Right lobe of liver (tissue), 6 donors: ENCODE results near the gene ANP32B. TPM values are rescaled to one million over a fixed set of nuclear protein-coding genes. Genes with fewer than 3 reads are reported as not detected.

Source experiments
- ATAC-seq, 4 donors: fragments of 200-7000 bp; cut with Tn5 transposase; one replicate each; pipeline ENCODE4 v1.9.1; 2020; ENCODE audit warnings: mild to moderate bottlenecking in 4 of 4, moderate library complexity in 4 of 4
- DNase-seq, 3 donors: peaks; one replicate each; pipeline ENCODE4 v3.0.0-alpha.2; 2020
- H3K27ac ChIP-seq, 3 donors: fragments of 200-600 bp; one replicate each; pipeline ENCODE4 v1.8.0; 2022
- H3K27me3 ChIP-seq, 2 donors: fragments of 200-600 bp; one replicate each; pipeline ENCODE4 v1.8.0; 2022
- H3K36me3 ChIP-seq, 4 donors: fragments of 200-600 bp; sonication (generic) in 1 of 4; one replicate each; pipeline versions ENCODE4 v1.5.1 to v1.8.0; 2017 to 2022; ENCODE audit warnings: control low read depth in 1 of 4
- H3K4me1 ChIP-seq, 4 donors: fragments of 200-600 bp; sonication (generic) in 1 of 4; one replicate each; pipeline versions ENCODE4 v1.5.1 to v1.8.0; 2017 to 2022; ENCODE audit warnings: control low read depth in 1 of 4
- H3K4me3 ChIP-seq, 3 donors: fragments of 200-600 bp; one replicate each; pipeline ENCODE4 v1.8.0; 2022
- H3K9me3 ChIP-seq, 4 donors: fragments of 200-600 bp; sonication (generic) in 1 of 4; one replicate each; pipeline versions ENCODE4 v1.5.1 to v1.8.0; 2017 to 2022; ENCODE audit warnings: control low read depth in 1 of 4
- POLR2A ChIP-seq: fragments of 450-650 bp; IDR thresholded peaks from one replicate; pipeline ENCODE4 v1.6.1; 2017; ENCODE audit warnings: antibody characterized with exemption, mild to moderate bottlenecking
- WGBS: methylation state at CpG from one replicate; pipeline ENCODE4 v1.1.6; 2018; ENCODE audit warnings: low coverage, low lambda C conversion rate; ENCODE audit not compliant: insufficient coverage; ENCODE audit errors: missing lambda C conversion rate; 5-methylcytosine and 5-hydroxymethylcytosine counted together
- intact Hi-C, 2 donors: fragments of 100-400 bp; cut with DNase I; formaldehyde crosslinking; loops; one replicate each; pipeline versions ENCODE4 v1.11.2 to v1.14.1; 2022
- total RNA-seq, 6 experiments: library from RNA; depleted of rRNA in 2 of 6; stranded (reverse); fragments of >200 nt in 2 of 6; fragmentation: NEBNext Ultra II Directional in 3 of 6; extraction: Animal tissue kit (Norgen Biotek cat#: 25700) in 3 of 6; gene quantifications; one replicate each; pipeline versions ENCODE4 v1.1.0 to v1.2.4, GENCODE V29; 2016 to 2023
- TF ChIP-seq, protein P1 (sequence below), 4 donors: fragments of 200-600 bp in 3 of 4; fragments of 450-650 bp in 1 of 4; IDR thresholded peaks; one replicate each; pipeline versions ENCODE4 v1.5.1 to v1.8.0; 2016 to 2022; ENCODE audit warnings: antibody characterized with exemption in 4 of 4, mild to moderate bottlenecking in 2 of 4
- donor health status: DM: no; HTN: yes; CAD: no.
- donor health status: DM: no; HTN: no; CAD: no.
- donor health status: DM: no; HTN: no; CAD: no.
- donor health status: DM: no; HTN: yes; CAD: no.
- donor health status: DM: no; HTN: yes; CAD: no.

The ANP32B gene
- total RNA-seq, 6 experiments from 2014 or later, result 8.2 to 38.0 (median 30.6) TPM

DNA sequence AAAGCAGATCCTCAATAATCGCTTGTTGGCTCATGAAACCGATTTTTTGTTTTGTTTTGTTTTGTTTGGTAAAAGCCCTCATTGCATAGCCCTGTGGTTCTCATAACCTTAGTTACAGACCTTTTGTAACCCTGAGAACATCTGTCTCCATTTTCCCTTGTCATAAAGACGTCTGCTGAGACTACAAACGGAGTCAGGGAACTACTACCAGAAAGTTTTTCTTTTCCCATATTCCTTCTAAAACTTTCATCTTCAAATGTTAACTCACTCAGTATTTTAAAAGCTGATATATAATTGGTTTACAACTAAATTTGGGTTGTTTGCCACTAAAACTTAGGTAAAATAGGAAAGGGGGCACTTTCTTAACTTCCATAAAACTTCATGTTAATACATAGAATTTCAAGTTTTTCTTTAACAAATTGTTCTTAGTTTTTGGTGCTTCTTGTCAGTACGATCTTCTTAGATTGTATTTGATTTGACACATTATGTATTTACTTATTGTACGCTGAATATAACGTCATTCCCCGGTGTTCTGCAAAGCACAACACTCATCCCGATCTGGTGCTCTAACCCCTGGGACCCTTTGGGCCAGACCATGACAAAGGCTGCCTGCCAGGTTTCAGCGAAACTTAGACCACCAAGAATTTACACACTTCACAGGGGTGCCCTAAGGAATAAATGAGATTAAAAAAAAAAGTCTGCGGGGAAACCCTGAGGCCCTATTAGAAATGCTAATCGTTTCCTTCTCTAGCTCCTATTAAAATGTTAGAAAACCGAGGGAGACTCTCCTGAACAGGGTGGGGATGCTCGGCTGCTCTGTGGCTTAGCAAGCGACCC lies 1.1 kb upstream of the ANP32B start:
- ATAC-seq, result no peak
- intact Hi-C loops, result no loop called here
- no peaks in the 10 kb centered on the region for H3K27me3 ChIP-seq
- WGBS, result 55% methylated on average over 14 of the region's 15 CpGs
- TF ChIP-seq, protein P1, sequence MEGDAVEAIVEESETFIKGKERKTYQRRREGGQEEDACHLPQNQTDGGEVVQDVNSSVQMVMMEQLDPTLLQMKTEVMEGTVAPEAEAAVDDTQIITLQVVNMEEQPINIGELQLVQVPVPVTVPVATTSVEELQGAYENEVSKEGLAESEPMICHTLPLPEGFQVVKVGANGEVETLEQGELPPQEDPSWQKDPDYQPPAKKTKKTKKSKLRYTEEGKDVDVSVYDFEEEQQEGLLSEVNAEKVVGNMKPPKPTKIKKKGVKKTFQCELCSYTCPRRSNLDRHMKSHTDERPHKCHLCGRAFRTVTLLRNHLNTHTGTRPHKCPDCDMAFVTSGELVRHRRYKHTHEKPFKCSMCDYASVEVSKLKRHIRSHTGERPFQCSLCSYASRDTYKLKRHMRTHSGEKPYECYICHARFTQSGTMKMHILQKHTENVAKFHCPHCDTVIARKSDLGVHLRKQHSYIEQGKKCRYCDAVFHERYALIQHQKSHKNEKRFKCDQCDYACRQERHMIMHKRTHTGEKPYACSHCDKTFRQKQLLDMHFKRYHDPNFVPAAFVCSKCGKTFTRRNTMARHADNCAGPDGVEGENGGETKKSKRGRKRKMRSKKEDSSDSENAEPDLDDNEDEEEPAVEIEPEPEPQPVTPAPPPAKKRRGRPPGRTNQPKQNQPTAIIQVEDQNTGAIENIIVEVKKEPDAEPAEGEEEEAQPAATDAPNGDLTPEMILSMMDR (IDR thresholded peaks at IDR 0.05), result no peak
- no peak for TF ChIP-seq POLR2A
- DNase-seq, result no peak
- H3K9me3 ChIP-seq, result no peaks in the 10 kb centered on the region
- no peak overlapping the region for H3K27ac ChIP-seq
- peaks cover 0 to 5% (median 2%) of the 10 kb centered on the region in 4 donors for H3K4me1 ChIP-seq
- H3K4me3 ChIP-seq, result peak overlapping the region; percentile 84 to 94 (median 84)
- no peaks in the 10 kb centered on the region for H3K36me3 ChIP-seq

DNA sequence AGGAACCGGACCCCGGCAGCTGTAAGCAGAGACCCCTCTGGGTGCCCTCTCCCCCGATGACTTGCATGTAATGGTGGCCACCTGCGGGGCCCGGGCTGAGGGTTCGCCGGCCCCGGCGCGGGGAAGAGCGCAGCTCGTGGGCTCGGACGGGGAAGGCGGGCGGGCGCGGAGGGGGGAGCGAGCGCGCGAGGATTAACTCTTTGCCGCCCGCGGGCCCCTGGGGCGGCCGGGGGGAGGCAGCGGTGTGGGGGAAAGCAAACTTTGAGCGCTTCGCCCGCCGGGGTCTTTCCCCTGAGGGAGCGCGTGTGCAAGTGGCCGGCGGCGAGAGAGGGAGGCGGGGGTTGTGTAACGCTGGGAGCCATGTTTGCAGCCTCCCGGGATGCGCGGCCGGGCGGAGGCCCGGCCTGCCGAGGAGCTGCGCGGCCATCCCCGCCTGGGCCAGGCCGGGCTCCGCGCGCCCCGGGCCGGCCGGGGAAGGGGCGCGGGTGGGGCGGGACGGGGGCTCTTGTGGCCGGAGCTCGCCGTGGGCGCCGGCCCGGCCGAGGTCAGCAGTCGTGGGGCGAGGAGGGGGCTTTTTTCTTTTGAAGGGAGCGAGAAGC lies 547 bp downstream of the ANP32B start:
- 0% methylated on average over 2 of the region's 70 CpGs for WGBS
- peak; percentile 47 to 64 (median 55) for ATAC-seq
- Histone ChIP-seq H3K4me1 (peaks cover 0 to 5% (median 2%) of the 10 kb centered on the region in 4 donors), H3K9me3 (no peaks in the 10 kb centered on the region), H3K27me3 (no peaks in the 10 kb centered on the region), H3K36me3 (no peaks in the 10 kb centered on the region), H3K27ac (peak overlapping the region; percentile 95 to 97 (median 96)), H3K4me3 (peak overlapping the region; percentile 84 to 94 (median 84))
- TF ChIP-seq POLR2A, result no peak
- TF ChIP-seq, protein P1 (IDR thresholded peaks at IDR 0.05), result no peak
- intact Hi-C loops, result no loop called here
- DNase-seq, result peak; percentile 66 to 73 (median 71)

DNA sequence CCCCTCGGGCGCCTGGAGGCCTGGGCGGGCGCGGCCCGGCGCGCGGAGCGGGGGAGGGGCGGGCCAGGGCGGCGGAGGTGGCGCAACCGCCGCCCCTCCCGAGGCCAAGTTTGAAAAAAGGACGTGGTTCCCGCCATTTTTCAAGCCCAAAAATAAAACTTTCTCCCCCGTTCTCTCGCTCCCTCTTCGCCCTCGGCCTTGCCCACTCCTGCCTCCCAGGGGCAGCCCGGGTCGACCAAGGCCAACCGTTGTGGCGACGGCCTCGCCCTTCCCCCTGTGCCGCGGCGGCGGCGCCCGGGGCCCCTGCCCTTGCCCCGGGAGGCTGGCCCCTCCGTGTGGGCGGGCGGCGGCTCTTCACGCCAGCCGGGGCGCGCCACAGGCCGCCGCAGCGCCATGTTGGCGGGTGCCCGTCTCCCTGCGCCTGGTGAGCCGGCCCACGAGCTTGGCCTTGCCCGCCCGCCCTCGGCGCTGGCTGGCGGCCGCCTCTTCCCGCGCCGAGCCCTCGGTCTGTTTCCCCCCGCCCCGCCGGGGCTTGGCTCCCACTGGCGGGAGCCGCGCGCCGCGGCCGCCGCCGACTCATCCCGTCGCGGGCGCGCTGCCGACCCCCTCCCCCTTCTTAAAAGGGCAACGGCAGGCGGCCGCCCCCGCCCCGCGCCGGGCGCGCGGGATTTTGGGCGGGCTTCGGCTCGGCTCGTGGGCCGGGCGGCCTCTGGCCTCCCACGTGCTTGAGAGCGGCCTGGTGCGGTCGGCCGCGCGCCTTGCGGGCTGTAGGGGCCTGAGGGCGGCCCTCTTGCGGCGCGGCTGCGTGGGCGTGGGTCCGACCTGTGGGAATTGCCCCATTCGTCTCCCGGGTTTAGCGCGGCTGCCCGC lies 1.3 kb downstream of the ANP32B start:
- H3K9me3 ChIP-seq, result no peaks in the 10 kb centered on the region
- intact Hi-C loops, result no loop called here
- no peaks in the 10 kb centered on the region for H3K27me3 ChIP-seq
- peaks cover 0 to 5% (median 2%) of the 10 kb centered on the region in 4 donors for H3K4me1 ChIP-seq
- peak; percentile 81 for TF ChIP-seq POLR2A
- TF ChIP-seq, protein P1 (IDR thresholded peaks at IDR 0.05), result peak in 2 of 4 donors; percentile 4 to 13
- WGBS, result 0% methylated on average over 9 of the region's 116 CpGs
- ATAC-seq, result peak; percentile 37 to 52 (median 50)
- peak; percentile 81 to 85 (median 83) for DNase-seq
- peak overlapping the region; percentile 95 to 97 (median 96) for H3K27ac ChIP-seq
- peak overlapping the region; percentile 84 to 94 (median 84) for H3K4me3 ChIP-seq
- no peaks in the 10 kb centered on the region for H3K36me3 ChIP-seq
